ENCODE data around the gene SV2C. TPM values are rescaled to one million over a fixed set of nuclear protein-coding genes. Genes with fewer than 3 reads are reported as not detected.
"Not testable (repeated sequence)": the region's sequence is repeated elsewhere in the genome, so short reads cannot be mapped to it uniquely, and the experiment has no call there.

Gene SV2C
- total RNA-seq, 2 donors from 2014 or later = 0.20 to 0.35 TPM

- DNase-seq = no peak
- no peak overlapping the region for H3K27ac ChIP-seq
- TF ChIP-seq, protein P1, sequence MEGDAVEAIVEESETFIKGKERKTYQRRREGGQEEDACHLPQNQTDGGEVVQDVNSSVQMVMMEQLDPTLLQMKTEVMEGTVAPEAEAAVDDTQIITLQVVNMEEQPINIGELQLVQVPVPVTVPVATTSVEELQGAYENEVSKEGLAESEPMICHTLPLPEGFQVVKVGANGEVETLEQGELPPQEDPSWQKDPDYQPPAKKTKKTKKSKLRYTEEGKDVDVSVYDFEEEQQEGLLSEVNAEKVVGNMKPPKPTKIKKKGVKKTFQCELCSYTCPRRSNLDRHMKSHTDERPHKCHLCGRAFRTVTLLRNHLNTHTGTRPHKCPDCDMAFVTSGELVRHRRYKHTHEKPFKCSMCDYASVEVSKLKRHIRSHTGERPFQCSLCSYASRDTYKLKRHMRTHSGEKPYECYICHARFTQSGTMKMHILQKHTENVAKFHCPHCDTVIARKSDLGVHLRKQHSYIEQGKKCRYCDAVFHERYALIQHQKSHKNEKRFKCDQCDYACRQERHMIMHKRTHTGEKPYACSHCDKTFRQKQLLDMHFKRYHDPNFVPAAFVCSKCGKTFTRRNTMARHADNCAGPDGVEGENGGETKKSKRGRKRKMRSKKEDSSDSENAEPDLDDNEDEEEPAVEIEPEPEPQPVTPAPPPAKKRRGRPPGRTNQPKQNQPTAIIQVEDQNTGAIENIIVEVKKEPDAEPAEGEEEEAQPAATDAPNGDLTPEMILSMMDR (IDR thresholded peaks at IDR 0.05) = no peak
Measured at GRCh38 chr5:76291305-76292077, 208.3 kb downstream of the SV2C start.

GRCh38 chr5:76292620-76293322, 209.6 kb downstream of the SV2C start:
- TF ChIP-seq, protein P1 (IDR thresholded peaks at IDR 0.05) = no peak

More at GRCh38 chr5:76291305-76292077, 208.3 kb downstream of the SV2C start:
- no peaks in the 10 kb centered on the region for H3K36me3 ChIP-seq
- H3K27me3 ChIP-seq = no peaks in the 10 kb centered on the region
- H3K4me1 ChIP-seq = no peaks in the 10 kb centered on the region
- intact Hi-C loops (cut with DNase I) = no loop called here
- H3K9ac ChIP-seq (ENCODE audit: low read depth in 2 of 2, low read length in 2 of 2) = no peak overlapping the region
- H3K4me3 ChIP-seq = no peak overlapping the region
- H3K9me3 ChIP-seq = no peaks in the 10 kb centered on the region

GRCh38 chr5:76294573-76294972, 211.4 kb downstream of the SV2C start:
- Histone ChIP-seq H3K27ac (no peak overlapping the region), H3K4me3 (no peak overlapping the region), H3K36me3 (no peaks in the 10 kb centered on the region), H3K27me3 (no peaks in the 10 kb centered on the region), H3K4me1 (no peaks in the 10 kb centered on the region), H3K9ac (ENCODE audit: low read depth in 2 of 2, low read length in 2 of 2) (no peak overlapping the region), H3K9me3 (no peaks in the 10 kb centered on the region)
- TF ChIP-seq, protein P1 (IDR thresholded peaks at IDR 0.05) = no peak
- no peak for DNase-seq
- intact Hi-C loops (cut with DNase I) = no loop called here

More at GRCh38 chr5:76292620-76293322, 209.6 kb downstream of the SV2C start:
- DNase-seq = no peak
- no peak overlapping the region for H3K9ac ChIP-seq (ENCODE audit: low read depth in 2 of 2, low read length in 2 of 2)
- no peaks in the 10 kb centered on the region for H3K27me3 ChIP-seq
- H3K4me1 ChIP-seq = no peaks in the 10 kb centered on the region
- H3K36me3 ChIP-seq = no peaks in the 10 kb centered on the region
- no peak overlapping the region for H3K4me3 ChIP-seq
- intact Hi-C loops (cut with DNase I) = no loop called here
- no peaks in the 10 kb centered on the region for H3K9me3 ChIP-seq
- peak overlapping the region; percentile 6 for H3K27ac ChIP-seq

GRCh38 chr5:76298852-76299251, 215.7 kb downstream of the SV2C start:
- H3K27me3 ChIP-seq = no peaks in the 10 kb centered on the region
- no peak for DNase-seq
- intact Hi-C loops (cut with DNase I) = no loop called here
- H3K36me3 ChIP-seq = no peaks in the 10 kb centered on the region
- H3K9me3 ChIP-seq = no peaks in the 10 kb centered on the region
- TF ChIP-seq, protein P1 (IDR thresholded peaks at IDR 0.05) = no peak
- H3K9ac ChIP-seq (ENCODE audit: low read depth in 2 of 2, low read length in 2 of 2) = no peak overlapping the region
- no peaks in the 10 kb centered on the region for H3K4me1 ChIP-seq
- H3K27ac ChIP-seq = no peak overlapping the region
- H3K4me3 ChIP-seq = no peak overlapping the region

GRCh38 chr5:76299592-76299991, 216.4 kb downstream of the SV2C start:
- Histone ChIP-seq H3K4me3 (no peak overlapping the region), H3K36me3 (no peaks in the 10 kb centered on the region)

GRCh38 chr5:76301932-76302331, 218.7 kb downstream of the SV2C start:
- H3K27ac ChIP-seq; intact Hi-C loops (cut with DNase I): not testable (repeated sequence)

More at GRCh38 chr5:76299592-76299991, 216.4 kb downstream of the SV2C start:
- TF ChIP-seq, protein P1 (IDR thresholded peaks at IDR 0.05) = no peak
- Histone ChIP-seq H3K27ac (no peak overlapping the region), H3K9ac (ENCODE audit: low read depth in 2 of 2, low read length in 2 of 2) (no peak overlapping the region), H3K27me3 (no peaks in the 10 kb centered on the region), H3K4me1 (no peaks in the 10 kb centered on the region), H3K9me3 (no peaks in the 10 kb centered on the region)
- DNase-seq = no peak
- intact Hi-C loops (cut with DNase I) = no loop called here

DNA sequence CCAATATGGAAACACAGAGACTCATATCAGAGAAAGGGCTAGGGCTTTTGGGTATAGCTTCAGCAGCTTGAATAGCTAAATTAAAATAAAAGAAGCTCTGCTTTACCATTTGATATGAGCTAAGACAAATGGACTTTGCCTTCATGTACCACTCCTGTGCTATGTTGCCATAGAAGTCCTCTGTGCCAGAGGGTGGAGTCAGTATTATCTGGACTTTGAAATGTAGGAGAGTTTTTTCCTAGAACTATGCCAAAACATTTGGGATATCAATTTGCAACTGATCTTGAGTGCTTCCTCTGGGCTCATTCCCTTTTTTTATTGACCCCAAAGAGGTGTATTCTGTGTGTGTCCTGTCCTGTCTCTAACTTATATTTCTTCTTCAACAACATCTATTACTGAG, 219.5 kb downstream of the SV2C start:
- H3K4me3 ChIP-seq; H3K27ac ChIP-seq; H3K27me3 ChIP-seq; H3K4me1 ChIP-seq; DNase-seq; H3K36me3 ChIP-seq; H3K9ac ChIP-seq (ENCODE audit: low read depth in 2 of 2, low read length in 2 of 2); intact Hi-C loops (cut with DNase I); H3K9me3 ChIP-seq: not testable (repeated sequence)

More at GRCh38 chr5:76301932-76302331, 218.7 kb downstream of the SV2C start:
- H3K36me3 ChIP-seq; H3K4me3 ChIP-seq; H3K9ac ChIP-seq (ENCODE audit: low read depth in 2 of 2, low read length in 2 of 2); DNase-seq; H3K27me3 ChIP-seq; H3K4me1 ChIP-seq; H3K9me3 ChIP-seq: not testable (repeated sequence)
